Activated T-cell treated with anti-CD3 and anti-CD28 coated beads, Interleukin-2, amount 50 U/mL, for 72 hours (primary cell): Measurements from ENCODE around the gene PHOSPHO1. TPM values are rescaled to one million over a fixed set of nuclear protein-coding genes. Genes with fewer than 3 reads are reported as not detected.

Source experiments
- ATAC-seq, 2 donors: fragments of 150-1000 bp; cut with Tn5 transposase; replicated peaks in 1 of 2; 2 replicates each; pipeline ENCODE4 v1.10.0; 2021; ENCODE audit warnings: moderate library complexity in 2 of 2, mild to moderate bottlenecking in 1 of 2
- DNase-seq, 2 donors: peaks; one replicate each; pipeline ENCODE4 v3.0.0; 2021 to 2022; ENCODE audit warnings: mixed read lengths in 1 of 2
- H3K27ac Mint-ChIP-seq: one replicate; pipeline ENCODE4 v1.8.0; 2022; ENCODE audit warnings: mild to moderate bottlenecking, moderate library complexity, mixed read lengths
- H3K27me3 Mint-ChIP-seq: one replicate; pipeline ENCODE4 v1.8.0; 2022; ENCODE audit warnings: low read depth, mixed read lengths
- H3K36me3 Mint-ChIP-seq, 2 donors: one replicate each; pipeline ENCODE4 v1.8.0; 2022; ENCODE audit warnings: mixed read lengths in 2 of 2, mild to moderate bottlenecking in 1 of 2; ENCODE audit not compliant: insufficient read depth in 2 of 2
- H3K4me1 Mint-ChIP-seq: one replicate; pipeline ENCODE4 v1.8.0; 2022; ENCODE audit warnings: low read depth, mixed read lengths
- H3K4me3 Mint-ChIP-seq, 2 donors: one replicate each; pipeline ENCODE4 v1.8.0; 2022; ENCODE audit warnings: mild to moderate bottlenecking in 2 of 2, mixed read lengths in 2 of 2, moderate library complexity in 2 of 2
- H3K9me3 Mint-ChIP-seq, 2 donors: one replicate each; pipeline ENCODE4 v1.8.0; 2022; ENCODE audit warnings: mixed read lengths in 2 of 2
- total RNA-seq, 2 donors: library from RNA; stranded (reverse); gene quantifications; one replicate each; pipeline ENCODE4 v1.2.3, GENCODE V29; 2022

The PHOSPHO1 gene
- total RNA-seq, 2 donors from 2014 or later = 0.29 TPM; not detected in 1

DNA sequence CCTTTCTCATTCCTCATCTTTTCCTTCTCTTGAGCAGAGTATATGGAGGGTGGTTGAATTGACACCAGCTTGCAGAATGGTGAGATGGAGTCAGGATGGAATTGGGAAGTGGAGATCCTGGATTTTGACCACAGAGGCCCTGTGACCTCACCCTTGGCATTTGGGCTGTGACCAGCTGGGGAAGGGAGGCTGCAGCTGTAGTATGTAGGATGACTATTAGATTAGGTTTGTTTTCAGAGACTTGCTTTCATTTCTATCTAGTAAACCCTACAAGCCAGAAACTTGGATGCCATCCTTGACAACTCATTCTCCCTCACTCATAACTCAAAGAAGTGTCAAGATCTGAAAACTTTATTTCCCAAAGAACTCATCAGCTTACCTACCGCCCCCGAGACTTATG is 26.1 kb downstream of the PHOSPHO1 start:
- H3K4me3 Mint-ChIP-seq = no peak overlapping the region
- no peak overlapping the region for H3K27ac Mint-ChIP-seq
- no peak for ATAC-seq
- H3K9me3 Mint-ChIP-seq = no peaks in the 10 kb centered on the region
- H3K27me3 Mint-ChIP-seq = no peaks in the 10 kb centered on the region
- H3K4me1 Mint-ChIP-seq = peaks cover 11% of the 10 kb centered on the region
- peaks cover 3 to 8% of the 10 kb centered on the region in 2 donors for H3K36me3 Mint-ChIP-seq
- DNase-seq = no peak

DNA sequence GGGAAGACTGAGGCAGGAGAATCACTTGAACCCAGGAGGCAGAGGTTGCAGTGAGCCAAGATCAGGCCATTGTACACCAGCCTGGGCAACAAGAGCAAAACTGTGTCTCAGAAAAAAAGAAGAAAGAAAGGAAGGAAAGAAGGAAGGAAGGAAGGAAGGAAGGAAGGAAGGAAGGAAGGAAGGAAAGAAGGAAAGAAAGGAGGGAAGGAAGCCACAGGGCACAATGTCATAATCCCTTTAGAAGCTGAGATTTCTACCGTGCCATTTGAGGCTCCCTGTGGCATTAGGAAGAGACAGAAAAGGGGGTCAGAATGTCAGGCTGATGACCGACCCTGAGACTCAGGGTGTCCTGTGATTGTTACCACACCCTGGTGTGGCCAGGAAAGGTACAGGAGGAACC is 26.8 kb downstream of the PHOSPHO1 start:
- no peaks in the 10 kb centered on the region for H3K27me3 Mint-ChIP-seq
- ATAC-seq (no peak), DNase-seq (no peak)
- H3K27ac Mint-ChIP-seq = no peak overlapping the region
- peaks cover 3 to 8% of the 10 kb centered on the region in 2 donors for H3K36me3 Mint-ChIP-seq
- no peak overlapping the region for H3K4me3 Mint-ChIP-seq
- peaks cover 3% of the 10 kb centered on the region for H3K4me1 Mint-ChIP-seq
- no peaks in the 10 kb centered on the region for H3K9me3 Mint-ChIP-seq

DNA sequence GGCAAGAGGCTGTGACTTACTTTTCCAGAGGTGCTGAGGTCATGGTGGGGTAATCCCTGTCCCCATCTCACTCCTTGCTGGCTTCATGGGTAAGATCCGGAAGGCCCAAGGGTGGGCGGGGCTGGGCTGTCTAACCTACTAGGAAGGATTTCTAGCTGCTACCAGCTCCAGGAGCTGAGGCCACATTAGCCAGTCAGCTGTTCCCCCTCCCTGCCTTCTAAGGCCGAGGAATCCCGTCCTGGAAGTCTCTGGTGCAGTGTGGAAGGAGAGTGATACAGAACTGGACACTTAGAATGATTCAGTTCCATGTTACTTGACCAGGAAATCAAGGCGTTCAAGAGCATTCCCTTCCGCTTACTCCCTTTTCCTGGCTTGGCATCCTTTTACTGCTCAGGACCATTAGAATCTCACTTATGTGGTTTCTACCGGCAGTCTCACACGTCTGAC is 29.1 kb downstream of the PHOSPHO1 start:
- ATAC-seq = no peak
- no peak overlapping the region for H3K27ac Mint-ChIP-seq
- H3K4me3 Mint-ChIP-seq = no peak overlapping the region
- peaks cover 3 to 5% of the 10 kb centered on the region in 2 donors for H3K36me3 Mint-ChIP-seq
- H3K9me3 Mint-ChIP-seq = no peaks in the 10 kb centered on the region
- no peak for DNase-seq
- H3K27me3 Mint-ChIP-seq = no peaks in the 10 kb centered on the region
- H3K4me1 Mint-ChIP-seq = no peaks in the 10 kb centered on the region

DNA sequence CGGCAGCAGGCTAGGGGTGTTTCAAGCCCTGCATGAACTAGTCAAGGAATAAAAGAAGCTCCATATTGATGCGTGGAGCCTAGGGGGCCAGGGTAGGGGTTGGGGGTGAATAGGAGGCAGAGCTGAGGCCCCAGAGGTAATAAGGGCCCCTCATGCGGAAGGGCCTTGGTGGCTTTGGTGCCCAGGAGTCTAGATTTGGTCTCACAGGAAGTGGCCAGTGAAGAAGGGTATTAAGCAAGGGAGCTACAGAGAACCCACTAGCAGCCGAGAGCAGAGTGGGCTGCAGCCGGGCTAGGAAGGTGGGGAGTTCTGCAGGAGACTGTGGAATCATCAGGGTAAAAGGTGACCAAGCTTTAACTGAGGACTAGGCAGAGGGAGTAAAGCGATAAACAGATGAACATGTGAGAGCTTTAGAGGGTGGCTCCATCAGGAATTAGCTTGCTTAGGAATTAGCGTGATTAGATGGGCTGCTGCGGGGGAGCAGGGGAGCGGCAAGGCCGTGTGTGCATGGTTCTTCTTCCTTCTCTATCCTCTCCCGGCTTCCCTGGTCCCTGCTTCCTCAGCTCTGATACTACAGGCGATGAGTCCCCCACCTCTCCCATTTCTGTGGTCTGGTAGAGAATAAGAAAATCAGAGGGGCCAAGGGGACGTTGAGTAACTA is 30.0 kb downstream of the PHOSPHO1 start:
- Mint-ChIP-seq H3K4me1 (peaks cover 6% of the 10 kb centered on the region), H3K27ac (no peak overlapping the region), H3K36me3 (peaks cover 0 to 3% of the 10 kb centered on the region in 2 donors), H3K9me3 (no peaks in the 10 kb centered on the region), H3K4me3 (no peak overlapping the region), H3K27me3 (no peaks in the 10 kb centered on the region)
- ATAC-seq (no peak), DNase-seq (no peak)

DNA sequence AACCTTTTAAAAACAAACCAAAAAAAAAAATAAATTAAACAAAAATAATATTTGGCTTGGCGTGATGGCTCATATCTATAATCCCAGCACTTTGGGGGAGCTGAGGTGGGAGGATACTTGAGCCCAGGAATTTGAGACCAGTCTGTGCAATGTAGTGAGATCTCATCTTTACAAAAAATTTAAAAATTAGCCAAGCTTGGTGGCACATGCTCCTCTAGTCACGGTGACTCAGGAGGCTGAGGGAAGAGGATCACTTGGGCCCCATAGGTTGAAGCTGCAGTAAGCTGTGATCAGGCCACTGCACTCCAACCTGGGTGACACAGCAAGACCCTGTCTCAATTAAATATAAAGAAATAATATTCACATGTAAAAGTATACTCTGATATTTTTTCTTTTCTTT is 32.4 kb downstream of the PHOSPHO1 start:
- no peak for DNase-seq
- H3K4me1 Mint-ChIP-seq = peaks cover 29% of the 10 kb centered on the region
- no peak overlapping the region for H3K27ac Mint-ChIP-seq
- no peaks in the 10 kb centered on the region for H3K9me3 Mint-ChIP-seq
- no peaks in the 10 kb centered on the region for H3K27me3 Mint-ChIP-seq
- no peak for ATAC-seq
- H3K36me3 Mint-ChIP-seq = no peaks in the 10 kb centered on the region
- H3K4me3 Mint-ChIP-seq = no peak overlapping the region

DNA sequence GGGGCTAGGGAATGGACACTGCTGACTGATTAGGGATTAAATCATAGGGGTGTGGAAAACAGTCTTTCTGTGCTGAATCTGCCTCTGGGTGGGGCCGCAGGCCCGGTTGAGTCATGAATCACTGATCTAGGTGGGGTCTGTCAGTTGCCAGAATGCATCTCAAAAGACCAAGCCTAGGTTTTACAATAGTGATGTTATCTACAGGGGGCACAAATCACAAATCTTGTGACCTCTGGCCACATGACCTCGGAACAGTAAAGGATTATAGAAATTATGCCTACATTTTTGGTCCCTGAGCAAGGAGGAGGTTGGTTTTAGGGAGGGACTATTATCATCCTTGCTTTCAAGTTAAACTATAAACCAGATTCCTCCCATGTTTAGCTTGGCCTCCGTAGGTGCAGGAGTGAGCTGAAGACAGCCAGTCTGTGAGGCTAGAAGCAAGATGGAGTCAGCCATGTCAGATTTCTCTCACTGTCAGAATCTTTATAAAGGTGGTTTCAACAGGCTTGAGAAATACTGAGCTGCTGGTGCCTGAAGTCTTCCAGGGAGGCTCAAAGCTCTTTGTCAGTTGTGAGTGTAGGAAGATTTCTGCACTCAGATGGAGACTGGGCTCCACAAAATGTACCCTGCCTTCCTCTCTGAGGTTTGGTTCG is 33.1 kb downstream of the PHOSPHO1 start:
- H3K36me3 Mint-ChIP-seq = no peaks in the 10 kb centered on the region
- no peak overlapping the region for H3K4me3 Mint-ChIP-seq
- no peaks in the 10 kb centered on the region for H3K27me3 Mint-ChIP-seq
- ATAC-seq (no peak), DNase-seq (no peak)
- H3K27ac Mint-ChIP-seq = no peak overlapping the region
- peaks cover 36% of the 10 kb centered on the region for H3K4me1 Mint-ChIP-seq
- no peaks in the 10 kb centered on the region for H3K9me3 Mint-ChIP-seq

DNA sequence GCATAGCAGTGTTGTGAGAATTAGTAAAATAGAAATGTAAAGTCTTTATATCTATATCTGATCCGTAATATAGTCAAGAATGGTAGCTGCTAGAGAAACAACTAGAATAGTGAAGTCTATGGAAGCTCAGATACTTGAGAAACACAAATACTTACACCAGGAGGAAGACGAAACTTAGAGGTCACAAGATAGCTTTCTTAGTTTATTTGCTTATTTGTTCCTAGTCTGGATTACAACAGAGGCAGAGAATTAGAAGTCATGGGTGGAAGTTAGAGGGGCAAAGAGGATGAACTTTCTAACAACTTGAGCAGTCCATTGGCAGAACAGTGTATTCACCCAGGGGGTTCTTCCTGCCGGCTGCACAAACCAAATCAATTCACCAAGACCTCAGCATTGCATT is 34.1 kb downstream of the PHOSPHO1 start:
- DNase-seq = no peak
- Mint-ChIP-seq H3K4me1 (peaks cover 44% of the 10 kb centered on the region), H3K27ac (no peak overlapping the region), H3K4me3 (no peak overlapping the region), H3K9me3 (no peaks in the 10 kb centered on the region), H3K27me3 (no peaks in the 10 kb centered on the region), H3K36me3 (no peaks in the 10 kb centered on the region)
- no peak for ATAC-seq

DNA sequence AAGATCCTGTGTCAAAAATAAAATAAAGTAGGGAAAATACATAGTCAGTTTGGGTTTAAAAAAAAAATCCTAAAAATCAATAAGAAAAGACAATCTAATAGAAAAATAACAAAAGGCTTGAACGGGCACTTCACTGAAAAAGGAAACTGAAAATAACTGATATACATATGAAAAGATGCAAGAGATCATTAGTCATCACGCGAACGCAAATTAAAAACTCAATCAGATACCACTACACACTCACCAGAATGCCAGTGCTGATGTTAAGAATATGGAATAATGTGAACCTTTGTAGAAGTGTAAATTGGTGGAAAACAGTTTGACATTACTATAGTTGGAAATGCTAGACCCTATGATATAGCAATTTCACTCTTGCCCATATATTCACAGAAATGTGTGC is 34.8 kb downstream of the PHOSPHO1 start:
- H3K27ac Mint-ChIP-seq = peak overlapping the region; percentile 78
- no peak for ATAC-seq
- no peaks in the 10 kb centered on the region for H3K27me3 Mint-ChIP-seq
- H3K4me1 Mint-ChIP-seq = peaks cover 49% of the 10 kb centered on the region
- no peak for DNase-seq
- no peaks in the 10 kb centered on the region for H3K9me3 Mint-ChIP-seq
- H3K4me3 Mint-ChIP-seq = peak overlapping the region; percentile 41 to 54
- H3K36me3 Mint-ChIP-seq = no peaks in the 10 kb centered on the region

DNA sequence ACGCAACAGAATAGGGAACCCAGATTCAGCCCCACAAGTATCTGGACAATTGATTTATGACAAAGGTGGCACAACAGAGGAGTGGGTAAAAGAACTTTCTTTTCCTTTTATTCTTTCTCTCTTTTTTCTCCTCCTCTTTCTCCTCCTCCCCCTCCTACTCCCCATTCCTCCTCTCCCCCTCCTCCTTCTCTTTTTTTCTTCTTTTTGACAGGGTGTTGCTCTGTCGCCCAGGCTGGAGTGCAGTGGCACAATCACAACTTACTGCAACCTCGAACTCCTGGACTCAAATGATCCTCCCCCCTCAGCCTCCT is 36.3 kb downstream of the PHOSPHO1 start:
- Mint-ChIP-seq H3K27ac (no peak overlapping the region), H3K9me3 (no peaks in the 10 kb centered on the region), H3K36me3 (no peaks in the 10 kb centered on the region), H3K4me1 (peaks cover 53% of the 10 kb centered on the region), H3K4me3 (peak overlapping the region; percentile 93 to 98), H3K27me3 (no peaks in the 10 kb centered on the region)
- ATAC-seq = no peak
- no peak for DNase-seq

DNA sequence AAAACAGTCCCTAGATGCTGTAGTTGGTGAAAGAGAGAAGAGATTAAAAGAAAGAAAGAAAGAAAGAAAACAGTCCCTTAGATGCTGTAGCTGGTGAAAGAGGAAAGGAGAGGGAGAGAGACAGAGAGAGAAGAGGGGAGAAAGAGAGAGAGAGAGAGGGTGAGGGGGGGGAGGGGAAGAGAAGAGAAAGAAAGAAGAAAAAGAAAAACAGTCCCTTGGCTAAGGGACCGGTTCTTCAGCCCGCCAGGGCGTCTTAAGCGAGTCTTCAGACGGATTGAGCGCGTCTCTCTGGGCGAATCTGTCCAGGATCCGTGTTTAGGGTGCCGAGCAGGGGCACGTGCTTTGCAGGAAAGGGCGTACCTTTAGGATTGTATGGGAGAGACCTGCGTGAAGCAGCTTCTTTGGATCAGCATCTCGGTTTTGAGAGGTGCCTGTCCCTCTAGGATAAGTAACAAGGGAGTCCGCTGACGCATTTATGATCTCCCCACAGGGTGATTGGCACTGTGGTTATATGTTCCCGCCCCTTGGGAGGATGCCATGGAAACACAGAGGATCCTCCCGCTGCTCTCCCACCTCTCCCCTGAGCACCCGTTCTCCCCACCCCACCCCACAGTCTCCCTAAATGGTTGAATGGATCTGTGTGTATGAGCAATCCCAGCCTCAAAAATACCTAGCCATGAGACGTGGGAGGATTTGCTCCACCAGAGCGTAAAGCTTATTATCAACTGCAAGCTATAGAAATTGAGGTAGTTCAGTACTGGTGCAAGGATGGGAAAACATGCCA is 36.9 kb downstream of the PHOSPHO1 start:
- no peaks in the 10 kb centered on the region for H3K27me3 Mint-ChIP-seq
- peaks cover 53% of the 10 kb centered on the region for H3K4me1 Mint-ChIP-seq
- peak overlapping the region; percentile 99 for H3K27ac Mint-ChIP-seq
- H3K4me3 Mint-ChIP-seq = peak overlapping the region; percentile 93 to 98
- ATAC-seq = no peak
- H3K9me3 Mint-ChIP-seq = no peaks in the 10 kb centered on the region
- H3K36me3 Mint-ChIP-seq = no peaks in the 10 kb centered on the region
- DNase-seq = peak in 1 of 2 donors; percentile 18

DNA sequence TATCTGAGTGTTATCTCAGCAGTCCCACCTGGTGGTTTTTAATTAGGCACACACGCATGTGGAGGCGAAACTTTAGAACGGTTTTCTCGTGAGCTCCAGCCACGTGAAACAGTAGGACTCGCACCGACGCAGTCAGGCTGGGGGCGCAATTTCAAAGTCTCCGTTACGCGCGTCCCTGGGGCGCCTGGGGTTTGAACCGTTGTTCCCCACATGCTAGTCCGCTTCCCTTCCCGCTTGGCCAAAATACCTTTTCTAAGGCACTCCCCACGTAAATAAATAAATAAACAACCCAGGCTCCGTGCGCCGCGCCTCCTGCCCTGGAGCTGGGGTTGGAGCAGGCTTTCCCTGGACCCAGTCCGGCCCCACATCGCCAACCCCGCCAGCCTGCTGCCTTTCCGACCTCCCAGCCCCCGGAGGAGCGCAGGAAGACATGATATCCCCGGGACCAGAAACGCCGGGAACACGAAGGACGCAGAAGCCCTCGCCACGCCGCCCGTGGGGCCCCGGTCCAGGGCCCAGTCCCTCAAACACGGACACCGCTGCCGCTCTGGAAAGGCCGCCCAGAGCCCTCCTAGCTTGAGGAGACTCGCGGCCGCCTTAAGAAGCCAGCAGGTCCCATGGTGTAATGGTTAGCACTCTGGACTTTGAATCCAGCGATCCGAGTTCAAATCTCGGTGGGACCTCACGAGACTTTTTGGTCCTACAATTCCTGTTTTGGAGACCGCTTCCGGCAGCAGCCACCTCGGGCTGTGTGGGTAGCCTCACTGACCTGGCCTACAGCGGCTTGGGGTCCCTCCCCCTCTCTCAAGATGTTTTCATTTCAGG is 38.5 kb downstream of the PHOSPHO1 start:
- peak; percentile 42 to 72 for ATAC-seq
- Mint-ChIP-seq H3K27me3 (no peaks in the 10 kb centered on the region), H3K9me3 (no peaks in the 10 kb centered on the region), H3K4me1 (peaks cover 53% of the 10 kb centered on the region), H3K27ac (peak overlapping the region; percentile 99), H3K4me3 (peak overlapping the region; percentile 93 to 98), H3K36me3 (no peaks in the 10 kb centered on the region)
- DNase-seq = peak; percentile 84 to 94

DNA sequence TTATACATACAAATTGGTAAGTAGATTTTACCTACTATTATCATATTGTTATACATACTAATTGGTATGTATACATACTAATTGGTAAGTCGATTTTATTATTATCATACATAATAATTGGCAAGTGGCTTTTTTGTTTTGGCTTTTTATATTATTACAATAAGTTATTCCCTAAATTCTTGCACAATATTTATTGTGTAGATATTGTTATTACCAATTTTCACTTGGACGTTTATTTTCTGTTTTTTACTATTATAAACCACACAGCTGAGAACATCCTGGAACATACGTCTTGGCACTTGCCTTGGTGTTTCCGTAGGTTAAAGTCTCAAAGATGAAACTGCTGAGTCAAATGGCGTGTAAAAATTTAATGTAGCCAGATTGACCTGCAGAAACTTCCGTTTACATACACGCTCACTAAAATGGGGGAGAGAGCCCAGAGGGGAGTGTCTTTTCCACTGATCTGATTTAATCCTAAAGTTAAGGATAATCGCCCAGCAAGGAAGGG is 39.1 kb downstream of the PHOSPHO1 start:
- Mint-ChIP-seq H3K27ac (peak overlapping the region; percentile 99), H3K4me3 (peak overlapping the region; percentile 93 to 98), H3K27me3 (no peaks in the 10 kb centered on the region), H3K36me3 (no peaks in the 10 kb centered on the region), H3K9me3 (no peaks in the 10 kb centered on the region), H3K4me1 (peaks cover 53% of the 10 kb centered on the region)
- DNase-seq = no peak
- peak in 1 of 2 donors; percentile 6 for ATAC-seq
